HepG2 (cell line): ENCODE results near the gene KLHL35. TPM values are rescaled to one million over a fixed set of nuclear protein-coding genes. Genes with fewer than 3 reads are reported as not detected.

Experiments
- AKAP8 ChIP-seq: sonication (generic); formaldehyde crosslinking; IDR thresholded peaks from 2 replicates; pipeline ENCODE4 v1.5.1; 2020; ENCODE audit warnings: mild to moderate bottlenecking, missing genetic modification reagents
- ELF4 ChIP-seq: sonication (generic); formaldehyde crosslinking; IDR thresholded peaks from 2 replicates; pipeline ENCODE4 v1.5.0; 2020; ENCODE audit warnings: missing genetic modification reagents, mild to moderate bottlenecking, moderate library complexity, borderline replicate concordance
- GTF3A ChIP-seq: sonication (generic); formaldehyde crosslinking; conservative IDR thresholded peaks from 2 replicates; pipeline ENCODE4 v1.4.0; 2020; ENCODE audit warnings: mild to moderate bottlenecking, missing genetic modification reagents
- HMGXB4 ChIP-seq, 2 experiments: sonication (generic) in 1 of 2; formaldehyde crosslinking in 1 of 2; IDR thresholded peaks; 2 replicates each; pipeline versions ENCODE4 v1.4.0 to v1.6.1; 2018 to 2020; ENCODE audit warnings: missing genetic modification reagents in 2 of 2, borderline replicate concordance in 1 of 2, low read depth in 1 of 2, mild to moderate bottlenecking in 1 of 2, missing biosample characterization in 1 of 2
- LRRFIP1 ChIP-seq: sonication (generic); formaldehyde crosslinking; conservative IDR thresholded peaks from 2 replicates; pipeline ENCODE4 v1.4.0; 2020; ENCODE audit warnings: missing genetic modification reagents
- NFE2L1 ChIP-seq: sonication (generic); formaldehyde crosslinking; IDR thresholded peaks from 2 replicates; pipeline ENCODE4 v1.4.0; 2020; ENCODE audit warnings: missing genetic modification reagents, mild to moderate bottlenecking, borderline replicate concordance
- NR2F1 ChIP-seq, 2 experiments: fragments of 450-650 bp in 1 of 2; formaldehyde crosslinking in 1 of 2; IDR thresholded peaks; 2 replicates each; pipeline versions ENCODE4 v1.5.0 to v1.6.1; 2016 to 2020; ENCODE audit warnings: mild to moderate bottlenecking in 1 of 2, missing compliant biosample characterization in 1 of 2, missing genetic modification reagents in 1 of 2, moderate library complexity in 1 of 2
- SATB2 ChIP-seq: sonication (generic); formaldehyde crosslinking; IDR thresholded peaks from 2 replicates; pipeline ENCODE4 v1.5.0; 2020; ENCODE audit warnings: missing genetic modification reagents
- ZBTB2 ChIP-seq: sonication (generic); formaldehyde crosslinking; IDR thresholded peaks from 2 replicates; pipeline ENCODE4 v1.8.0; 2022; ENCODE audit warnings: low read depth, missing genetic modification reagents
- ZFAT ChIP-seq: sonication (generic); formaldehyde crosslinking; conservative IDR thresholded peaks from 2 replicates; pipeline ENCODE4 v1.8.1; 2023; ENCODE audit warnings: missing genetic modification reagents, inconsistent platforms
- ZIK1 ChIP-seq: sonication (generic); formaldehyde crosslinking; IDR thresholded peaks from 2 replicates; pipeline ENCODE4 v1.5.0; 2020; ENCODE audit warnings: mild to moderate bottlenecking, low read depth, missing genetic modification reagents, borderline replicate concordance
- ZNF574 ChIP-seq: sonication (generic); formaldehyde crosslinking; IDR thresholded peaks from 2 replicates; pipeline ENCODE4 v1.4.0; 2020; ENCODE audit warnings: missing genetic modification reagents
- ZSCAN12 ChIP-seq: sonication (generic); formaldehyde crosslinking; IDR thresholded peaks from 2 replicates; pipeline ENCODE4 v1.9.0; 2021; ENCODE audit warnings: mild to moderate bottlenecking, missing genetic modification reagents
- ZUFSP ChIP-seq: sonication (generic); formaldehyde crosslinking; IDR thresholded peaks from 2 replicates; pipeline ENCODE4 v1.9.0; 2021; ENCODE audit warnings: missing genetic modification reagents, mild to moderate bottlenecking, borderline replicate concordance
- polyA plus RNA-seq, 8 experiments: library from polyadenylated mRNA; depleted of rRNA in 3 of 8; stranded (reverse) in 7 of 8; unstranded in 1 of 8; fragments of >200 nt; fragmentation: Illumina TruSeq in 4 of 8; extraction: Trizol in 4 of 8; gene quantifications; 2 replicates each; pipeline versions ENCODE4 v1.2.1 to v1.2.3, GENCODE V29; 2011 to 2016; ENCODE audit warnings: low read depth in 4 of 8, missing spikeins in 1 of 8, mixed read lengths in 1 of 8; ENCODE audit not compliant: insufficient read depth in 1 of 8
- total RNA-seq, 5 experiments: library from RNA; depleted of rRNA; stranded (reverse); fragments of >200 nt; fragmentation: Illumina TruSeq; extraction: Trizol; gene quantifications; 2 replicates each; pipeline ENCODE4 v1.2.3, GENCODE V29; 2016; ENCODE audit warnings: low read depth in 1 of 5

KLHL35 gene
- total and polyA plus RNA-seq, 2 of the 13 experiments (the other 11 are each of a cell fraction or from before 2014, with no cell fraction given): not detected

- TF ChIP-seq ZUFSP (CRISPR knock-in tag): no peak
- 0 out of 2 replicates have a peak, but pooled peaks have one; percentile 67 for TF ChIP-seq GTF3A
- TF ChIP-seq NR2F1 (CRISPR knock-in tag; IDR thresholded peaks at IDR 0.05): no peak
- TF ChIP-seq AKAP8 (CRISPR knock-in tag): no peak; the same call in 1 of the 2 replicates
- peak; percentile 96 to 97 for TF ChIP-seq HMGXB4 (CRISPR knock-in tag; IDR thresholded peaks at IDR 0.05; ENCODE audit: borderline replicate concordance in 1 of 2, low read depth in 1 of 2)
- peak; percentile 76; the same call in 1 of the 2 replicates for TF ChIP-seq ZIK1
- peak; percentile 96; the same call in 1 of the 2 replicates for TF ChIP-seq ELF4 (CRISPR knock-in tag)
- no peak for TF ChIP-seq ZFAT (CRISPR knock-in tag)
- TF ChIP-seq ZNF574 (CRISPR knock-in tag): peak; percentile 95
- peak; percentile 65 for TF ChIP-seq SATB2
- TF ChIP-seq NFE2L1 (CRISPR knock-in tag): peak; percentile 84; the same call in 1 of the 2 replicates
- TF ChIP-seq LRRFIP1 (CRISPR knock-in tag): 0 out of 2 replicates have a peak, but pooled peaks have one; percentile 12
- no peak; the same call in 1 of the 2 replicates for TF ChIP-seq ZBTB2 (CRISPR knock-in tag)
- TF ChIP-seq ZSCAN12: no peak
These were observed 33.5 kb downstream of the KLHL35 start, which contains the start of gene RPS3 (continued) for GRCh38 chr11:75399344-75400145.
